ENCODE measurements around the gene MBLAC2. TPM values are rescaled to one million over a fixed set of nuclear protein-coding genes. Genes with fewer than 3 reads are reported as not detected.

Gene MBLAC2
- polyA plus RNA-seq, 1 experiment, result 1.7 TPM

GRCh38 chr5:90506221-90506620 lies 31.6 kb upstream of the MBLAC2 start:
- H3K4me3 ChIP-seq (ENCODE audit: low read depth, low read length), result no peak overlapping the region
- POLR2A ChIA-PET, result no interaction called here
- CTCF ChIA-PET, result no interaction called here
- H3K36me3 ChIP-seq (ENCODE audit: control insufficient read depth, insufficient read depth, low read length), result no peaks in the 10 kb centered on the region
- no peaks in the 10 kb centered on the region for H3K27me3 ChIP-seq (ENCODE audit: control insufficient read depth, insufficient read depth, low read length)
- no peak for DNase-seq (ENCODE audit: low read depth)
- TF ChIP-seq CTCF (IDR thresholded peaks at IDR 0.05; ENCODE audit: insufficient read depth, low read depth, low read length), result no peak

GRCh38 chr5:90504743-90505142 lies 30.2 kb upstream of the MBLAC2 start:
- no peaks in the 10 kb centered on the region for H3K27me3 ChIP-seq (ENCODE audit: control insufficient read depth, insufficient read depth, low read length)
- no peak overlapping the region for H3K4me3 ChIP-seq (ENCODE audit: low read depth, low read length)
- no peak for DNase-seq (ENCODE audit: low read depth)
- ChIA-PET POLR2A (no interaction called here), CTCF (interaction anchor here (0.6 kb wide), 1 partner anchor 279 kb away, joined by 3 read pairs; no protein-coding TSS in a partner anchor)
- H3K36me3 ChIP-seq (ENCODE audit: control insufficient read depth, insufficient read depth, low read length), result no peaks in the 10 kb centered on the region
- TF ChIP-seq CTCF (IDR thresholded peaks at IDR 0.05; ENCODE audit: insufficient read depth, low read depth, low read length), result no peak

- H3K36me3 ChIP-seq (ENCODE audit: control insufficient read depth, insufficient read depth, low read length), result no peaks in the 10 kb centered on the region
- no peak overlapping the region for H3K4me3 ChIP-seq (ENCODE audit: low read depth, low read length)
- DNase-seq (ENCODE audit: low read depth), result no peak
- CTCF ChIA-PET, result interaction anchor here (1.2 kb wide), 1 partner anchor 25 kb away, joined by 3 read pairs; no protein-coding TSS in a partner anchor
- no peak for TF ChIP-seq CTCF (IDR thresholded peaks at IDR 0.05; ENCODE audit: insufficient read depth, low read depth, low read length)
- H3K27me3 ChIP-seq (ENCODE audit: control insufficient read depth, insufficient read depth, low read length), result no peaks in the 10 kb centered on the region
- POLR2A ChIA-PET, result no interaction called here
Observed at GRCh38 chr5:90503596-90503995, 29.0 kb upstream of the MBLAC2 start.

DNA sequence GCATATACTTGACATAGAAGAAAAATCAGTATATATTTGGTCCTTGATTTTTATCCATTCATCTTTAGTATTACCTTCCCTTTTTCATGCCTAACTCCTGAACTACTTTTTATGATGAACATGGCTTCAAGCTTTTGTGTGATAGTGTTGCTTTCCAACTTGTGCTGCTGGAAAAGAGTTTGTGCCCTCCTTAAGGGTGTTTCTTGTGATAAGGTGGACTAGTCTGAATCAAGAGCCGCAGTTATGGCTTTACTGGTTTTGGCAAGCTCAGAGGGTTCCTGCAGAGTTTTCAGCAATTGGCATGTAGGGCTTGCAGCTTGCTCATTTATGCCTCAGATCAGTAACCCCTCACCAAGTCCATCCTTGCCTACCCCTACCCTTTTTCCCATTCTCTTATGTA lies 20.6 kb upstream of the MBLAC2 start:
- no peak for TF ChIP-seq CTCF (IDR thresholded peaks at IDR 0.05; ENCODE audit: insufficient read depth, low read depth, low read length)
- no peaks in the 10 kb centered on the region for H3K36me3 ChIP-seq (ENCODE audit: control insufficient read depth, insufficient read depth, low read length)
- no peak for DNase-seq (ENCODE audit: low read depth)
- H3K4me3 ChIP-seq (ENCODE audit: low read depth, low read length), result no peak overlapping the region
- ChIA-PET POLR2A (no interaction called here), CTCF (no interaction called here)
- H3K27me3 ChIP-seq (ENCODE audit: control insufficient read depth, insufficient read depth, low read length), result no peaks in the 10 kb centered on the region

DNA sequence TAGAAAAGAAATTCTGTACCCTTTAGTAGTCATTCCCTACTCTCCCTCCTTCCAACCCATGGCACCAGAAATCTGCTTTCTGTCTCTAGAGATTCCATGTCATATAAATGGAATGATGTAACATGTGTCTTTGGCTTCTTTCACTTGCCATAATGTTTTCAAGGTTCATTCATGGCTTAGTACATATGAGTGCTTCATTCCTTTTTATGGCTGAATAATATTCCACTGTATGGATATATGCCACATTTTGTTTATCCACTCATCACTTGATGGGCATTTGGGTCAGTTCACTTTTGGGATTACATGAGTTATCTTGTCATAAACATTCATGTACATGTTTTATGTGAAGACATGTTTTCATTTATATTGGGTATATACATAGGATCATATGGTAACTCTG lies 19.5 kb upstream of the MBLAC2 start:
- Histone ChIP-seq H3K36me3 (ENCODE audit: control insufficient read depth, insufficient read depth, low read length) (no peaks in the 10 kb centered on the region), H3K27me3 (ENCODE audit: control insufficient read depth, insufficient read depth, low read length) (no peaks in the 10 kb centered on the region), H3K4me3 (ENCODE audit: low read depth, low read length) (no peak overlapping the region)
- DNase-seq (ENCODE audit: low read depth), result no peak
- CTCF ChIA-PET, result no interaction called here
- TF ChIP-seq CTCF (IDR thresholded peaks at IDR 0.05; ENCODE audit: insufficient read depth, low read depth, low read length), result no peak
- POLR2A ChIA-PET, result no interaction called here
